IMR-90 (cell line): Measurements from ENCODE around the gene NAGK.

Experiments used
- BHLHE40 ChIP-seq: fragments of 150-350 bp; IDR thresholded peaks from 2 replicates; pipeline ENCODE4 v1.6.1; 2016; ENCODE audit warnings: mild to moderate bottlenecking, low read depth, low read length
- CEBPB ChIP-seq: IDR thresholded peaks from 2 replicates; pipeline ENCODE4 v1.6.1; 2012; ENCODE audit warnings: low read depth, low read length, improper control_type of control experiment
- CHD1 ChIP-seq: IDR thresholded peaks from 2 replicates; pipeline ENCODE4 v1.6.1; 2012; ENCODE audit warnings: low read depth, low read length, improper control_type of control experiment
- CTCF ChIP-seq: conservative IDR thresholded peaks from 2 replicates; pipeline ENCODE4 v1.5.1; 2012; ENCODE audit warnings: mild to moderate bottlenecking, low read depth, low read length, improper control_type of control experiment
- ELK1 ChIP-seq: fragments of 150-350 bp; IDR thresholded peaks from 2 replicates; pipeline ENCODE4 v1.6.1; 2016; ENCODE audit warnings: low read depth, mild to moderate bottlenecking, low read length, moderate library complexity, borderline replicate concordance
- MXI1 ChIP-seq: IDR thresholded peaks from 2 replicates; pipeline ENCODE4 v1.6.1; 2012; ENCODE audit warnings: low read depth, mild to moderate bottlenecking, low read length, moderate library complexity, borderline replicate concordance
- NFE2L2 ChIP-seq: fragments of 150-350 bp; IDR thresholded peaks from 2 replicates; pipeline ENCODE4 v1.6.1; 2016; ENCODE audit warnings: low read depth, mild to moderate bottlenecking, low read length
- POLR2A ChIP-seq: IDR thresholded peaks from 2 replicates; pipeline ENCODE4 v1.6.1; 2012; ENCODE audit warnings: mild to moderate bottlenecking, low read depth, low read length
- RCOR1 ChIP-seq: IDR thresholded peaks from 2 replicates; pipeline ENCODE4 v1.6.1; 2012; ENCODE audit warnings: mild to moderate bottlenecking, low read length, improper control_type of control experiment; ENCODE audit not compliant: insufficient replicate concordance
- RFX5 ChIP-seq: IDR thresholded peaks from 2 replicates; pipeline ENCODE4 v1.8.0; 2012; ENCODE audit warnings: low read depth, mild to moderate bottlenecking, low read length, moderate library complexity
- SMC3 ChIP-seq: fragments of 150-350 bp; IDR thresholded peaks from 2 replicates; pipeline ENCODE4 v1.6.1; 2016; ENCODE audit warnings: low read depth, mild to moderate bottlenecking, antibody characterized with exemption, low read length, moderate library complexity
- USF2 ChIP-seq: fragments of 150-350 bp; IDR thresholded peaks from 2 replicates; pipeline ENCODE4 v1.6.1; 2017; ENCODE audit warnings: mild to moderate bottlenecking, antibody characterized with exemption, low read length, low read depth

GRCh38 chr2:71043531-71044407 lies 24.7 kb upstream of the NAGK start:
- TF ChIP-seq CTCF (no peak), POLR2A (no peak), RCOR1 (no peak), MXI1 (no peak), CHD1 (no peak), BHLHE40 (no peak), ELK1 (no peak), CEBPB (no peak), SMC3 (no peak), RFX5 (no peak), USF2 (no peak), NFE2L2 (no peak)
